Natural killer cell (primary cell): ENCODE measurements around the gene ODC1. TPM values are rescaled to one million over a fixed set of nuclear protein-coding genes. Genes with fewer than 3 reads are reported as not detected.

ENCODE experiments used
- ATAC-seq, 3 donors: fragments of 150-1000 bp in 2 of 3; fragments of 200-7000 bp in 1 of 3; cut with Tn5 transposase; 1 replicate in 1 of 3; 2 replicates in 2 of 3; pipeline ENCODE4 v1.10.0; 2021; ENCODE audit warnings: mild to moderate bottlenecking in 2 of 3, moderate library complexity in 2 of 3
- DNase-seq, 2 donors: peaks; one replicate each; pipeline versions ENCODE4 v3.0.0 to v3.0.0-alpha.2; 2013 to 2021; ENCODE audit warnings: mixed read lengths in 1 of 2
- H3K27ac ChIP-seq: one replicate; pipeline ENCODE4 v1.5.1; 2013; ENCODE audit warnings: mild to moderate bottlenecking, low read length
- H3K27me3 ChIP-seq: one replicate; pipeline ENCODE4 v1.6.1; 2013; ENCODE audit warnings: low read length; ENCODE audit not compliant: control insufficient read depth, insufficient read depth
- H3K36me3 ChIP-seq: one replicate; pipeline ENCODE4 v1.6.1; 2013; ENCODE audit warnings: low read length; ENCODE audit not compliant: control insufficient read depth, insufficient read depth
- H3K4me1 ChIP-seq: one replicate; pipeline ENCODE4 v1.6.1; 2013; ENCODE audit warnings: low read length; ENCODE audit not compliant: control insufficient read depth, insufficient read depth
- H3K4me3 ChIP-seq: one replicate; pipeline ENCODE4 v1.5.1; 2013; ENCODE audit warnings: low read length
- H3K9me3 ChIP-seq: one replicate; pipeline ENCODE4 v1.6.1; 2013; ENCODE audit warnings: low read length; ENCODE audit not compliant: control insufficient read depth, insufficient read depth
- H3K27ac Mint-ChIP-seq, 2 donors: one replicate each; pipeline ENCODE4 v1.8.0; 2022; ENCODE audit warnings: mild to moderate bottlenecking in 2 of 2, mixed read lengths in 2 of 2, moderate library complexity in 1 of 2
- H3K27me3 Mint-ChIP-seq, 2 donors: one replicate each; pipeline ENCODE4 v1.8.0; 2022; ENCODE audit warnings: low read depth in 2 of 2, mixed read lengths in 2 of 2
- H3K36me3 Mint-ChIP-seq: one replicate; pipeline ENCODE4 v1.8.0; 2022; ENCODE audit warnings: mixed read lengths
- H3K4me1 Mint-ChIP-seq, 2 donors: one replicate each; pipeline ENCODE4 v1.8.0; 2022; ENCODE audit warnings: mixed read lengths in 2 of 2
- H3K4me3 Mint-ChIP-seq: one replicate; pipeline ENCODE4 v1.8.0; 2022; ENCODE audit warnings: mild to moderate bottlenecking, moderate library complexity, mixed read lengths
- H3K9me3 Mint-ChIP-seq, 2 donors: one replicate each; pipeline ENCODE4 v1.8.0; 2022; ENCODE audit warnings: mixed read lengths in 2 of 2
- CTCF ChIP-seq: fragments of 200-600 bp; IDR thresholded peaks from one replicate; pipeline ENCODE4 v1.8.0; 2022; ENCODE audit warnings: antibody characterized with exemption
- WGBS: methylation state at CpG from one replicate; pipeline ENCODE4 v1.1.7; 2013; ENCODE audit warnings: missing lambda C conversion rate; ENCODE audit not compliant: insufficient coverage; 5-methylcytosine and 5-hydroxymethylcytosine counted together
- intact Hi-C: fragments of 100-400 bp; cut with micrococcal nuclease; formaldehyde crosslinking; loops from one replicate; pipeline ENCODE4 v1.14.2; 2022
- total RNA-seq, 4 donors: library from RNA; stranded (reverse); fragments of 120-200 nt in 1 of 4; gene quantifications; one replicate each; pipeline versions ENCODE4 v1.2.3 to v1.2.4, GENCODE V29; 2013 to 2022

The ODC1 gene
- total RNA-seq, 3 donors from 2014 or later (not counting 1 experiment from before 2014, with no cell fraction given): 38.7 to 85.4 (median 43.8) TPM

DNA sequence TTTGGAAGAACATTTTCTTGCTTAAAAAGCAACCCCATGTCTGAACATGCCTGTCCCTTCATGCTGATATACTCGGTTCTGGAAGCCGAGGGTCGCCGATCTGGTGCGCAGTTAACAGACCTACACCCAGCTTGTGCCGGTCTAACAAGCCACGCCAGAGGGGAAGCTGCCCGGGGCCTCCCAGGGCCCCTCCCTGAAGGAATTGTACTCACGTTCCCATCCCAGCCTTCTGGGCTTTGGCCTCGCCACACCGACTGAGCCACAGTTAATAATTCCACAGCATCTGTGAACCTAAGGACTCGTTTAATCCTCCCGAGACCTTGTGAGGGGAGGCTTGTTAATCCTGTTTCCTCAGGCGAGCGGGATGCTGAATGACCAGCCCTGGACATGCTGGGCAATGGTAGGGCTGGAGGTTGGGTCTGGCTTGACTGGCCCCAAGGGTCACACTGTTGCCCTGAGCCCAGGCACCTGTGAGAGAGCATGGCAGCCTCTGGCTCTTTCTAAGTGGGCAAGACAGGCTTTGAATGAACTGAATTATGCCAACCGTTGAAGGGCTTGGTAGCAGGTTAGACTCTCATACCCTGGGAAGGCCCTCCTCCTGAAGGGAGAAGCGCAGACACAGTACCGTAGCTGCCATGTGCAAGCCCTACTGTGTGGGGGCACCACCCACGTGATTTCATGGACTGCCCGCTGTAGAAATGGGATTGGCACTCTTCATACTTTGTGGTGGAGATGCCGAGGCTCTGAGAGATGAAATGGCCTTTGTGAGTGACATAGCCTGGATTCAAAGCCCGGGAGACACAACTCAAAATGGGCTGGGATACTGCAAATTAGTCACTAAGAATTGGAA lies 27.9 kb upstream of the ODC1 start:
- Mint-ChIP-seq H3K9me3 (no peaks in the 10 kb centered on the region), H3K27me3 (peaks cover 0 to 8% of the 10 kb centered on the region in 2 donors), H3K36me3 (no peaks in the 10 kb centered on the region), H3K27ac (no peak overlapping the region), H3K4me1 (peaks cover 6 to 17% of the 10 kb centered on the region in 2 donors), H3K4me3 (no peak overlapping the region)
- H3K4me1 ChIP-seq: no peaks in the 10 kb centered on the region
- 93% methylated on average over 22 of the region's 22 CpGs for WGBS
- DNase-seq (no peak), ATAC-seq (no peak)
- H3K4me3 ChIP-seq: no peak overlapping the region
- H3K9me3 ChIP-seq: no peaks in the 10 kb centered on the region
- no peak for TF ChIP-seq CTCF
- intact Hi-C loops: no loop called here
- no peaks in the 10 kb centered on the region for H3K36me3 ChIP-seq
- H3K27ac ChIP-seq: no peak overlapping the region
- H3K27me3 ChIP-seq: no peaks in the 10 kb centered on the region

- Histone ChIP-seq H3K27ac (no peak overlapping the region), H3K9me3 (no peaks in the 10 kb centered on the region), H3K36me3 (no peaks in the 10 kb centered on the region), H3K4me1 (no peaks in the 10 kb centered on the region), H3K27me3 (no peaks in the 10 kb centered on the region), H3K4me3 (no peak overlapping the region)
- no peak overlapping the region for H3K27ac Mint-ChIP-seq
- no peak for ATAC-seq
- peaks cover 6 to 11% of the 10 kb centered on the region in 2 donors for H3K4me1 Mint-ChIP-seq
- intact Hi-C loops: no loop called here
- no peak overlapping the region for H3K4me3 Mint-ChIP-seq
- H3K36me3 Mint-ChIP-seq: no peaks in the 10 kb centered on the region
- TF ChIP-seq CTCF: no peak
- H3K9me3 Mint-ChIP-seq: no peaks in the 10 kb centered on the region
- DNase-seq: no peak
- WGBS: 92% methylated on average over 21 of the region's 21 CpGs
- peaks cover 0 to under 1% of the 10 kb centered on the region in 2 donors for H3K27me3 Mint-ChIP-seq
Measured at GRCh38 chr2:10475221-10475722, 27.1 kb upstream of the ODC1 start.

DNA sequence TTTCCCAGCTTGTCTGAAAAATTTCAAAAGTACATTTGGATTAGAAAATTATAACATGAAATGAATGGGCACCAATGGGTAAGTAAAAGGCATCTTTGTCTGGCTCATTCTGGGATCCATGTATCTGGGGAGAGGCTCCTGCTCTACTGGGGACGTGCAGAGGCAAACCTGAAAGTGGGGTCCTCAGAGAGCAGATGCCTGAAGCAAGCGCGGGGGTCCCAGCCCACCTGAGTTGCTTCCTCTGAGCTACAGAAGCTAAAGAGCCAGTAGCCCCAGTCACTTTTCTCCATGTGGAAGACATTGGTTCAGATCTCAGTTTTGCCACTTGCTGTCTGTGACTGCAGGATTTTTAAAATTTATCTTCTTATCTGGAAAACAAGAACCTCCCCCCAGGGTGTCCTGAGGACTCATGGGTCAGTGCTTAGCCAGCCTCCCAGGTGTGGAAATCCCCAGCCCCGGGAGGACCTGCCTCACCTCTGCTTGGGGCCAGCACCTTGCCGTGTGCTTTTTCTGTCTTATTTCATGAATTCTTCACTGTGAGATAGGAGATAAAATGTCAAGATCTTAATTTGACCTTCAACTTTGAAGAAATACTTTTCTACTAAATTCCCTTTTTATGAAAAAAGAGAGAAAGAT lies 25.1 kb upstream of the ODC1 start:
- peaks cover 6 to 11% of the 10 kb centered on the region in 2 donors for H3K4me1 Mint-ChIP-seq
- H3K4me3 ChIP-seq: no peak overlapping the region
- no peaks in the 10 kb centered on the region for H3K27me3 ChIP-seq
- intact Hi-C loops: no loop called here
- TF ChIP-seq CTCF: no peak
- H3K27ac Mint-ChIP-seq: no peak overlapping the region
- ATAC-seq: no peak
- H3K36me3 Mint-ChIP-seq: no peaks in the 10 kb centered on the region
- no peaks in the 10 kb centered on the region for H3K9me3 ChIP-seq
- no peaks in the 10 kb centered on the region for H3K9me3 Mint-ChIP-seq
- H3K27ac ChIP-seq: no peak overlapping the region
- H3K4me1 ChIP-seq: no peaks in the 10 kb centered on the region
- WGBS: 75% methylated on average over 4 of the region's 5 CpGs
- H3K4me3 Mint-ChIP-seq: no peak overlapping the region
- no peak for DNase-seq
- H3K27me3 Mint-ChIP-seq: peaks cover 0 to 4% of the 10 kb centered on the region in 2 donors
- H3K36me3 ChIP-seq: no peaks in the 10 kb centered on the region
